Testis (tissue), 2 donors: ENCODE measurements around the gene CCNY.

ENCODE experiments used
- POLR2A ChIP-seq: fragments of 450-650 bp; IDR thresholded peaks from one replicate; pipeline ENCODE4 v1.6.1; 2017; ENCODE audit warnings: antibody characterized with exemption, mild to moderate bottlenecking, moderate library complexity
- TF ChIP-seq, protein P1 (sequence below), 3 experiments: fragments of 450-650 bp in 2 of 3; fragments of 200-600 bp in 1 of 3; sonication (generic) in 1 of 3; IDR thresholded peaks; one replicate each; pipeline ENCODE4 v1.5.1; 2016 to 2019; ENCODE audit warnings: antibody characterized with exemption in 3 of 3, mild to moderate bottlenecking in 2 of 3, moderate library complexity in 1 of 3

DNA sequence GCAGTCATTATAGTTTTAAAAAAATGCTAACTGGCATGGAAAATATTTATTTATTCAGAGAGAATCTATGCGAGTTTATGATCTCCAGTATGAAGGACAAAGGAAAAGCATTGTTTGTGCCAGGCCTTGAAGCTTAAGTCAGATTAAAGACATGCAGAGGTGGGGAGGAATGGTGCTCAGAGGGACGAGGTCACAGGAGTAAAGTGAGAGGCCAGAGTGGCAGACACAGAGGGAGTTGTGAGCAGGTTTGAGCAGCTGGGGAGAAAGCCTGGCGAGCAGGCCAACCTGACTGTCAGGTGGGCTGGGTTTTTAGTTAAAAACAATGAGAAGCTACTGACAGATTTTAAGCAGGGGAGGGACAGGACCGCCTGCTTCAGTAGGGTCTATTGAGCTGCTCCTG, 6.8 kb upstream of the CCNY start:
- TF ChIP-seq, protein P1, sequence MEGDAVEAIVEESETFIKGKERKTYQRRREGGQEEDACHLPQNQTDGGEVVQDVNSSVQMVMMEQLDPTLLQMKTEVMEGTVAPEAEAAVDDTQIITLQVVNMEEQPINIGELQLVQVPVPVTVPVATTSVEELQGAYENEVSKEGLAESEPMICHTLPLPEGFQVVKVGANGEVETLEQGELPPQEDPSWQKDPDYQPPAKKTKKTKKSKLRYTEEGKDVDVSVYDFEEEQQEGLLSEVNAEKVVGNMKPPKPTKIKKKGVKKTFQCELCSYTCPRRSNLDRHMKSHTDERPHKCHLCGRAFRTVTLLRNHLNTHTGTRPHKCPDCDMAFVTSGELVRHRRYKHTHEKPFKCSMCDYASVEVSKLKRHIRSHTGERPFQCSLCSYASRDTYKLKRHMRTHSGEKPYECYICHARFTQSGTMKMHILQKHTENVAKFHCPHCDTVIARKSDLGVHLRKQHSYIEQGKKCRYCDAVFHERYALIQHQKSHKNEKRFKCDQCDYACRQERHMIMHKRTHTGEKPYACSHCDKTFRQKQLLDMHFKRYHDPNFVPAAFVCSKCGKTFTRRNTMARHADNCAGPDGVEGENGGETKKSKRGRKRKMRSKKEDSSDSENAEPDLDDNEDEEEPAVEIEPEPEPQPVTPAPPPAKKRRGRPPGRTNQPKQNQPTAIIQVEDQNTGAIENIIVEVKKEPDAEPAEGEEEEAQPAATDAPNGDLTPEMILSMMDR (IDR thresholded peaks at IDR 0.05): no peak
- TF ChIP-seq POLR2A: no peak
